ENCODE measurements around the gene WBP2.

The WBP2 gene

DNA sequence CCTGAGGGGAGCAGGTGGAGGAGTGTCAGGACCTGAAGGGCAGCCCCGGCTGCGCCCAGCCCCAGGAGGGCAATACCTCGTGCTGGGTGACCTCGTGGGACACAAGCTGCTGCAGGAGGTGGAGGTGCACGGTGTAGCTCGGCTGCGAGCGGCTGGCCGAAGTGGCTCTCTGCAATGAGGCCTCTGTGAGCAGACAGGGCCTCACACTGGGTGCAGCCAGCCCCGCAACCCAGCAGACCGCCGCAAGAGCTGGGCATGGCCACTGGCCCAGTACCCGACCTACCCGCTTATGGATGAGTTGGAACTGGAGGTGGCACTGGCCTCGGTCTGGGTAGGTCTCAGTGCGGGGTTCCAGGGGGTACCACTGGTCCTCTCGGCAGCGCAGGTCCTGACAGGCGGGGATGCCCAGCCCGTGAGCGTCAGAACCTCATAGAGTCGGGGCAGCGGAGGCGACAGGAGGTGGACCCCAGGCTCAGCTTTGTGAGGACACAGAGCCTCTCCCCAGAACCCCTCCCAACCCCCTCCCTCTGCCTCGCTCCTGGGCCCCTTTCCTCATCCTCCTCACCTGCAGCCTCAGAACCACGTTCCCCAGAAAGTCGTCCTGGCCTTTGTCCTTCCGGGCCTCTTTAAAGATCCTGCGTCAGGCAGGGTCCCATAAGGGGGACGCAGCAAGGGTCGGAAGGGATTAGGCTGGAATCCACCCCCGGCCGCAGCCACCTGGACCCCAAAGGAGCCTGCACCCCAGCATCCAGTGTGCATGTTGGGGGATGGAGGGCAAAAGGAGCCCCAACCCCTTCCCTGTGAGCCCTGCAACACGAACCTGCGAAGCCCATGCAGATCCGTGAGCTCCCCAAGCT, 15.0 kb downstream of the WBP2 start:
- peaks cover 86% of the 10 kb centered on the region for H3K36me3 Mint-ChIP-seq (ENCODE audit: low read depth)
- no peak overlapping the region for H3K4me3 Mint-ChIP-seq
- intact Hi-C loops (cut with micrococcal nuclease): no loop called here
- H3K27me3 Mint-ChIP-seq: no peaks in the 10 kb centered on the region
- H3K9me3 Mint-ChIP-seq: no peaks in the 10 kb centered on the region
- peaks cover 20% of the 10 kb centered on the region for H3K4me1 Mint-ChIP-seq (ENCODE audit: low read depth)
- no peak overlapping the region for H3K27ac Mint-ChIP-seq

DNA sequence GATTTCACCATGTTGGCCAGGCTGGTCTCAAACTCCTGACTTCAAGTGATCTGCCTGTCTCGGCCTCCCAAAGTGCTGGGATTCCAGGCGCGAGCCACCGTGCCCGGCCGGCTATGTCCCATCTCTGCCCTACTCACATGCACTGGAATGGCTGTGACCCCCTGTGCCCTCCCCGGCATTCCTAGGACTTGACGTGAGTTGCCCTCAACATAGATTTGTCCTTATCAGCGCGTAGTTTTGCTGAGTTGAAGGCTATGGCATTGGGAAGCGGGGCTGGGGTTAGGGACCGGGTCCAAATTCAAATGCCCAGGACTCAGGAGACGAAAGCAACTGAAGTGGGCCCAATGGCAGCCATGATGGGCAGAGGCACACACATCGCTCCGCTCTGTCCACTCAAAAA, 16.7 kb downstream of the WBP2 start:
- Mint-ChIP-seq H3K27me3 (no peaks in the 10 kb centered on the region), H3K4me1 (ENCODE audit: low read depth) (peaks cover 33% of the 10 kb centered on the region), H3K9me3 (no peaks in the 10 kb centered on the region), H3K36me3 (ENCODE audit: low read depth) (peaks cover 94% of the 10 kb centered on the region), H3K4me3 (no peak overlapping the region), H3K27ac (no peak overlapping the region)
- intact Hi-C loops (cut with micrococcal nuclease): no loop called here

GRCh38 chr17:75837899-75838298, 17.2 kb downstream of the WBP2 start:
- Mint-ChIP-seq H3K4me3 (no peak overlapping the region), H3K9me3 (no peaks in the 10 kb centered on the region), H3K27me3 (no peaks in the 10 kb centered on the region), H3K27ac (peak overlapping the region; percentile 7), H3K4me1 (ENCODE audit: low read depth) (peaks cover 33% of the 10 kb centered on the region), H3K36me3 (ENCODE audit: low read depth) (peaks cover 94% of the 10 kb centered on the region)
- intact Hi-C loops (cut with micrococcal nuclease): no loop called here

DNA sequence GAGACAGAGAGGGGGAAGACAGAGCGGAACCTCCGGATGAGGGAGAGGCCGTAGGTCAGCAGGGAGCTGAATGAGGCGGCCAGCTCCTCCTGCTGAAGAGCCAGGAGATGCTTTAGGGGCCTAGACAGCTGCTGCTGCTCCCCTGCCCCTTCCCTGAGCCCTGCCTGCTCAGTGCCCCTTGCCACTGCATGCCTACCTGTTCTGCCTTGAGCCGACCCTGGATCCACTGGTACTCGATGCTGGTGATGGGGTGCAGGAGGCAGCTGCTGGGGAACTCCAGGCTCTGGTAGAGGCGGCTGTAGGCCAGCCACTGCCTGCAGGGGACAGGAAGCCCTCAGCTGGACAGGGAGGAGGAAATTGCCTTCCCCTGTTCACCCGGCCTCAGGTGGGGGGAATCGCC, 18.5 kb downstream of the WBP2 start:
- intact Hi-C loops (cut with micrococcal nuclease): no loop called here
- Mint-ChIP-seq H3K9me3 (no peaks in the 10 kb centered on the region), H3K27me3 (no peaks in the 10 kb centered on the region), H3K4me3 (no peak overlapping the region), H3K36me3 (ENCODE audit: low read depth) (peaks cover 95% of the 10 kb centered on the region), H3K4me1 (ENCODE audit: low read depth) (peaks cover 36% of the 10 kb centered on the region), H3K27ac (no peak overlapping the region)

DNA sequence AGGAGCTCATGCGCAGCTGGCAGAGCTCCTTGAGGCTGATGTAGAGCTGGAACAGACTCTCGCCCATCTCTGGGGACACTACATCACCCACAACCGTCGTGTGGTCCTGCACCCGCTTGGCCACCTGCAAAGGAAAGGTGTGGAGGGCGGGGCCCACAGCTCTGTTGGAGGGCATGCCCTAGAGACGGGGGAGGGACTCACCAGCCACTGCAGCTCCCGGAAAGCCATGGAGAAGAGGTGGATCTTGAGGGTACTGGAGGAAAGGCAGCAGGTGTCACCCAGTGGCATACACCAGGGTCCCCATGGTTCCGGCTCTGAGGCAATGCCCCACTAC, 19.5 kb downstream of the WBP2 start:
- Mint-ChIP-seq H3K9me3 (no peaks in the 10 kb centered on the region), H3K36me3 (ENCODE audit: low read depth) (peaks cover 99% of the 10 kb centered on the region), H3K4me3 (no peak overlapping the region), H3K4me1 (ENCODE audit: low read depth) (peaks cover 46% of the 10 kb centered on the region), H3K27ac (no peak overlapping the region), H3K27me3 (no peaks in the 10 kb centered on the region)
- intact Hi-C loops (cut with micrococcal nuclease): no loop called here

DNA sequence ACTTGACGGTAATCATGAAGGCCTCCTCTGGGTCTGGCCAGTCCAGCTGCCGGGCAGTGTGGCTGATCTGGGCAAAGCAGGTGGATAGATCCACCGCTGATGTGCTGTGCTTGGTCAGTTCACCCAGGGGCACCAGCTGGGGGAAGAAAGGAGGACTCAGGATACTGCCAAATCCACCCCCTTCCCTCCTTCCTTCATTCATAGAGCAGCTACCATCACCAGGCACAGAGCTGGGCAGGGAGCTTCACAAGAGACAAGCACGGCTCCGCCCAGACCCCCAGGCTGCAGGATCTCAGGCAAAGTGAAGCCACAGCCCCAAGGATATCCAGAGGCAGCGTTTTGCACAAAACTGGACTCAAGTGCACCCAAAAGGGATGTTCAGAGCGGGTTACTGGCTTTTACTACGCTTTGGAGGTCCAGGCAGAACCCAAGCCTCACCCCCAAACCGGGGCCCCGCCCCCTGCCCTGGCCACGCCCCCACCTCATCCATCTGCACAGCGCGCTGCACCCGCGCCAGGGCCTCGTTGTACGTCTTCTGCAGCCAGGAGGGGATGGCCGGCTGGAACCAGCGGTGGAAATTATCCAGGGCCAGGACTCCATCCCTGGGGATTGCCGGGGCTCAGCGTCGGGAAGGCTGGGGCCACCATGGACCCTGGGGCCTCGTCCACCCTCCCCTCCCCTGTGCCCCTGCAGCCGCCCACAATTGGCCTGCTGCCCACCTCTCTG, 20.0 kb downstream of the WBP2 start:
- Mint-ChIP-seq H3K27ac (peak overlapping the region; percentile 8), H3K4me3 (no peak overlapping the region), H3K27me3 (no peaks in the 10 kb centered on the region), H3K9me3 (no peaks in the 10 kb centered on the region), H3K4me1 (ENCODE audit: low read depth) (peaks cover 49% of the 10 kb centered on the region), H3K36me3 (ENCODE audit: low read depth) (peaks cover 99% of the 10 kb centered on the region)
- intact Hi-C loops (cut with micrococcal nuclease): loop anchor here (5.0 kb wide), 1 partner anchor 73 kb away; no protein-coding TSS in a partner anchor

DNA sequence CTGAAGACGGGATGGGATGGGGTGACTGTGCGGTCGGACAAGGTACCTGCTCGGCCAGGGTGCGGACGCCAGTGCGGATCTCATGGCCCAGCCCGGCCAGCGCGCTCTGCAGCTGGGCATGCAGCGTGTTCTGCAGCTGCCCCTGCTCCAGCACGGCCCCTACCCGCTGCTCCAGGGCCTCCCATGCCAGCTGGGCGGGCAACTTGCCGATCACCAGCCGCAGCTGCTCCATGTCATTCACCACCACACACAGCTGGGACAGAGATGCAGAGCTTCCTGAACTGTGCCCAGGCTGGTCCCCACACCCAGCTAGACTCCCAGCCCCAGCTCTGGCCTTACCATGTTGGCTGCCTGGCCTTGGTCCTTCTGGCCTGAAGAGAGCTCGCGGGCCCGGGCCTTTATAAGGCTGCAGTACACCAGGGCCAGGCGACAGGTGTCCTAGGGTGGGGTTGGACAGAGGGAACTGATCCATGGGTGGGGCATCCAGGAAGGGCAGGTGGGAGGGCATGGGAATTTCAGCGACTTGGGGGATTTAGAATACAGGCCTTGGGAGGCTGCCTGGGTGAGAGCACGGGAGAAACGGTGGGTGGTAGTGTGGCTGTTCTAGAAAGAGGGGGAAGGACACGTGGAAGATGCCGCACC, 20.7 kb downstream of the WBP2 start:
- H3K27me3 Mint-ChIP-seq: no peaks in the 10 kb centered on the region
- peak overlapping the region; percentile 14 for H3K27ac Mint-ChIP-seq
- H3K9me3 Mint-ChIP-seq: no peaks in the 10 kb centered on the region
- H3K36me3 Mint-ChIP-seq (ENCODE audit: low read depth): peaks cover 99% of the 10 kb centered on the region
- intact Hi-C loops (cut with micrococcal nuclease): loop anchor here (5.0 kb wide), 1 partner anchor 72 kb away; no protein-coding TSS in a partner anchor
- H3K4me1 Mint-ChIP-seq (ENCODE audit: low read depth): peaks cover 49% of the 10 kb centered on the region
- no peak overlapping the region for H3K4me3 Mint-ChIP-seq

DNA sequence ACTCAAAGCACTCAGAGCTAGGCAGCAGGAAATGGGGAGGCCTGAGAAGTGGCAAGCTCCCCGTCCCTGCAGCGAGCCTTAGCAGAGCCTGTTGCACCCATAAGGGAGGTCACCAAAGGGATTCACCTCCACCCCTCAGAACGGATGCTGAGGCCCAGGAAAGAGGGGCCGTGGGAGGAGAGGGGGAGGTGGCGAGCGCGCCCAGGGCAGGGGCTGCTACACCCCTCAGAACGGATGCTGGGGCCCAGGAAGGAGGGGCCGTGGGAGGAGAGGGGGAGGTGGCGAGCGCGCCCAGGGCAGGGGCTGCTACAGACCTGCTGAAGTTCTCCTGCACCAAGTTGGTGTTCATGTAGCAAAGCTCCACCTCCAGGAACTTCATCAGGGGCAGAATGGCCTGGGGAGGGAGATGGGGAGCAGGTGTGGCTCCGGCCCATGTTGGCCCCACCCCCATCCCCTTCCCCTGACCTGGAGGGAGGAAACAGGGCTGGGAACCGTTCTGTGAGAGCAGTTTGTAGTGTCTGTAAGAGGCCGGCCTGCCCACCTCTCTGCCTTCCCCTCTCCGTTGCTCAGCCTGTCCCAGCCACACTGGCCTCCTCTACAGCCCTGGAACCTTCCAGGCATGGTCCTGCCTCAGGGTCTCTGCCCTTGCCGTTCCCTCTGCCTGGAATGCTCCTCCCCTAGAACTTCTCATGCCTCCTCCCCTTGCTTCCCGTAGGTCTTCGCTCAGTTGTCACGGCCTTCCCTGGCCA, 22.3 kb downstream of the WBP2 start:
- Mint-ChIP-seq H3K4me1 (ENCODE audit: low read depth) (peaks cover 49% of the 10 kb centered on the region), H3K36me3 (ENCODE audit: low read depth) (peaks cover 99% of the 10 kb centered on the region), H3K27ac (peak overlapping the region; percentile 84), H3K4me3 (no peak overlapping the region), H3K9me3 (no peaks in the 10 kb centered on the region), H3K27me3 (no peaks in the 10 kb centered on the region)
- intact Hi-C loops (cut with micrococcal nuclease): loop anchor here (5.0 kb wide), 1 partner anchor 71 kb away; no protein-coding TSS in a partner anchor

GRCh38 chr17:75832164-75832651, 22.9 kb downstream of the WBP2 start:
- H3K4me3 Mint-ChIP-seq: peak overlapping the region; percentile 2
- H3K27me3 Mint-ChIP-seq: no peaks in the 10 kb centered on the region
- peaks cover 49% of the 10 kb centered on the region for H3K4me1 Mint-ChIP-seq (ENCODE audit: low read depth)
- no peaks in the 10 kb centered on the region for H3K9me3 Mint-ChIP-seq
- H3K27ac Mint-ChIP-seq: peak overlapping the region; percentile 84
- intact Hi-C loops (cut with micrococcal nuclease): loop anchor here (5.0 kb wide), 1 partner anchor 70 kb away; no protein-coding TSS in a partner anchor
- peaks cover 99% of the 10 kb centered on the region for H3K36me3 Mint-ChIP-seq (ENCODE audit: low read depth)

GRCh38 chr17:75831032-75831571, 24.0 kb downstream of the WBP2 start:
- intact Hi-C loops (cut with micrococcal nuclease): loop anchor here (5.0 kb wide), 1 partner anchor 69 kb away; no protein-coding TSS in a partner anchor
- peaks cover 99% of the 10 kb centered on the region for H3K36me3 Mint-ChIP-seq (ENCODE audit: low read depth)
- H3K4me3 Mint-ChIP-seq: peak overlapping the region; percentile 39
- no peaks in the 10 kb centered on the region for H3K9me3 Mint-ChIP-seq
- H3K27me3 Mint-ChIP-seq: no peaks in the 10 kb centered on the region
- peak overlapping the region; percentile 84 for H3K27ac Mint-ChIP-seq
- H3K4me1 Mint-ChIP-seq (ENCODE audit: low read depth): peaks cover 53% of the 10 kb centered on the region

GRCh38 chr17:75830164-75831031, 24.7 kb downstream of the WBP2 start:
- Mint-ChIP-seq H3K4me1 (ENCODE audit: low read depth) (peaks cover 53% of the 10 kb centered on the region), H3K4me3 (no peak overlapping the region), H3K36me3 (ENCODE audit: low read depth) (peaks cover 99% of the 10 kb centered on the region), H3K9me3 (no peaks in the 10 kb centered on the region), H3K27ac (peak overlapping the region; percentile 84), H3K27me3 (no peaks in the 10 kb centered on the region)
- intact Hi-C loops (cut with micrococcal nuclease): loop anchor here (5.0 kb wide), 1 partner anchor 68 kb away; no protein-coding TSS in a partner anchor

- Mint-ChIP-seq H3K9me3 (no peaks in the 10 kb centered on the region), H3K27me3 (no peaks in the 10 kb centered on the region), H3K4me1 (ENCODE audit: low read depth) (peaks cover 48% of the 10 kb centered on the region), H3K27ac (no peak overlapping the region), H3K36me3 (ENCODE audit: low read depth) (peaks cover 99% of the 10 kb centered on the region), H3K4me3 (no peak overlapping the region)
- intact Hi-C loops (cut with micrococcal nuclease): loop anchor here (5.0 kb wide), 1 partner anchor 67 kb away; no protein-coding TSS in a partner anchor
These were observed 25.4 kb downstream of the WBP2 start for GRCh38 chr17:75829747-75830146.
